Mesenchymal stem cell (in vitro differentiated cells and primary cell): ENCODE data around the gene CAPN15.

ENCODE experiments used
- DNase-seq: peaks from one replicate; pipeline ENCODE4 v3.0.0-alpha.2; 2013
- H2AFZ ChIP-seq: one replicate; pipeline ENCODE4 v1.6.1; 2013; ENCODE audit warnings: low read depth, mild to moderate bottlenecking, control low read depth, inconsistent platforms, low read length, moderate library complexity
- H2AK5ac ChIP-seq: 2 replicates; pipeline ENCODE4 v1.6.1; 2013; ENCODE audit warnings: low read length, moderate library complexity, mild to moderate bottlenecking, inconsistent platforms; ENCODE audit not compliant: severe bottlenecking
- H2BK120ac ChIP-seq: one replicate; pipeline ENCODE4 v1.6.1; 2013; ENCODE audit warnings: low read depth, mild to moderate bottlenecking, inconsistent platforms, low read length, moderate library complexity
- H2BK12ac ChIP-seq, 2 experiments: one replicate each; pipeline ENCODE4 v1.6.1; 2013; ENCODE audit warnings: inconsistent platforms in 2 of 2, low read length in 2 of 2, mild to moderate bottlenecking in 2 of 2, moderate library complexity in 2 of 2, control low read depth in 1 of 2
- H2BK15ac ChIP-seq: one replicate; pipeline ENCODE4 v1.6.1; 2013; ENCODE audit warnings: mild to moderate bottlenecking, low read depth, inconsistent platforms; ENCODE audit not compliant: poor library complexity, severe bottlenecking
- H2BK5ac ChIP-seq: 2 replicates; pipeline ENCODE4 v1.6.1; 2013; ENCODE audit warnings: low read depth, mild to moderate bottlenecking, low read length, control low read depth, inconsistent platforms; ENCODE audit not compliant: poor library complexity, severe bottlenecking
- H3K14ac ChIP-seq, 2 experiments: one replicate each; pipeline ENCODE4 v1.6.1; 2013; ENCODE audit warnings: inconsistent platforms in 2 of 2, low read length in 2 of 2, control low read depth in 1 of 2, mild to moderate bottlenecking in 1 of 2, moderate library complexity in 1 of 2
- H3K18ac ChIP-seq, 2 experiments: one replicate each; pipeline ENCODE4 v1.6.1; 2013; ENCODE audit warnings: inconsistent platforms in 2 of 2, low read length in 2 of 2, control low read depth in 1 of 2, low read depth in 1 of 2, mild to moderate bottlenecking in 1 of 2
- H3K23ac ChIP-seq, 2 experiments: one replicate each; pipeline ENCODE4 v1.6.1; 2013; ENCODE audit warnings: inconsistent platforms in 2 of 2, low read length in 2 of 2, mild to moderate bottlenecking in 2 of 2, moderate library complexity in 2 of 2, control low read depth in 1 of 2
- H3K27ac ChIP-seq: 2 replicates; pipeline ENCODE4 v1.5.1; 2013; ENCODE audit warnings: mild to moderate bottlenecking, moderate library complexity, low read length, control low read depth, inconsistent platforms; ENCODE audit not compliant: poor library complexity, severe bottlenecking
- H3K27me3 ChIP-seq, 2 experiments: 2 replicates each; pipeline versions ENCODE4 v1.6.1 to v1.7.0; 2013; ENCODE audit warnings: low read length in 2 of 2, mild to moderate bottlenecking in 2 of 2, moderate library complexity in 2 of 2, control low read depth in 1 of 2, inconsistent platforms in 1 of 2; ENCODE audit not compliant: control insufficient read depth in 1 of 2, insufficient read depth in 1 of 2
- H3K36me3 ChIP-seq, 2 experiments: 2 replicates each; pipeline versions ENCODE4 v1.6.1 to v1.7.0; 2013; ENCODE audit warnings: low read length in 2 of 2, control low read depth in 1 of 2, inconsistent platforms in 1 of 2, low read depth in 1 of 2, mild to moderate bottlenecking in 1 of 2; ENCODE audit not compliant: insufficient read depth in 2 of 2, control insufficient read depth in 1 of 2
- H3K4ac ChIP-seq, 2 experiments: one replicate each; pipeline ENCODE4 v1.6.1; 2013; ENCODE audit warnings: inconsistent platforms in 2 of 2, low read length in 2 of 2, mild to moderate bottlenecking in 2 of 2, moderate library complexity in 2 of 2, control low read depth in 1 of 2, low read depth in 1 of 2
- H3K4me1 ChIP-seq: 2 replicates; pipeline ENCODE4 v1.6.1; 2013; ENCODE audit warnings: low read depth, low read length, control low read depth; ENCODE audit not compliant: control insufficient read depth, insufficient read depth
- H3K4me2 ChIP-seq: 2 replicates; pipeline ENCODE4 v1.6.1; 2013; ENCODE audit warnings: low read length, mild to moderate bottlenecking, inconsistent platforms; ENCODE audit not compliant: poor library complexity, severe bottlenecking
- H3K4me3 ChIP-seq, 2 experiments: 2 replicates each; pipeline versions ENCODE4 v1.5.1 to v1.7.0; 2013; ENCODE audit warnings: low read length in 2 of 2, mild to moderate bottlenecking in 2 of 2, control low read depth in 1 of 2, low read depth in 1 of 2; ENCODE audit not compliant: insufficient read depth in 1 of 2
- H3K79me1 ChIP-seq: replicated peaks from 2 replicates; pipeline ENCODE4 v1.6.1; 2013; ENCODE audit warnings: mild to moderate bottlenecking, control low read depth, low read length, inconsistent platforms; ENCODE audit not compliant: poor library complexity, severe bottlenecking
- H3K9ac ChIP-seq: 2 replicates; pipeline ENCODE4 v1.7.0; 2013; ENCODE audit warnings: mild to moderate bottlenecking, low read length, moderate library complexity
- H3K9me3 ChIP-seq: 2 replicates; pipeline ENCODE4 v1.7.0; 2013; ENCODE audit warnings: mild to moderate bottlenecking, low read length; ENCODE audit not compliant: control insufficient read depth
- H4K8ac ChIP-seq: one replicate; pipeline ENCODE4 v1.6.1; 2013; ENCODE audit warnings: inconsistent platforms, mild to moderate bottlenecking, low read length, moderate library complexity
- H4K91ac ChIP-seq: one replicate; pipeline ENCODE4 v1.6.1; 2013; ENCODE audit warnings: mild to moderate bottlenecking, low read length, inconsistent platforms
- WGBS: methylation state at CpG from one replicate; pipeline ENCODE4 v1.1.7; 2013; ENCODE audit warnings: mixed read lengths; 5-methylcytosine and 5-hydroxymethylcytosine counted together

CAPN15 gene

GRCh38 chr16:526181-527014 is 1.1 kb upstream of the CAPN15 start:
- DNase-seq: peak; percentile 75
- H2BK5ac ChIP-seq: peak overlapping the region; percentile 3
- no peaks in the 10 kb centered on the region for H3K27me3 ChIP-seq
- peaks cover 12% of the 10 kb centered on the region for H3K79me1 ChIP-seq
- peak overlapping the region; percentile 40 to 98 for H3K18ac ChIP-seq
- H2BK12ac ChIP-seq: peak overlapping the region in 1 of 2 experiments; percentile 38
- peak overlapping the region; percentile 78 for H3K27ac ChIP-seq
- peak overlapping the region in 1 of 2 experiments; percentile 84 for H3K23ac ChIP-seq
- 19% methylated on average over 26 of the region's 26 CpGs for WGBS
- no peak overlapping the region for H2AK5ac ChIP-seq
- peak overlapping the region; percentile 85 to 93 for H3K4me3 ChIP-seq
- no peak overlapping the region for H2BK15ac ChIP-seq
- peak overlapping the region; percentile 40 for H4K91ac ChIP-seq
- H3K14ac ChIP-seq: peak overlapping the region in 1 of 2 experiments; percentile 90
- H3K9me3 ChIP-seq: no peaks in the 10 kb centered on the region
- H2AFZ ChIP-seq: peak overlapping the region; percentile 8
- H3K4me2 ChIP-seq: peak overlapping the region; percentile 70
- peak overlapping the region; percentile 84 to 92 for H3K4ac ChIP-seq
- H3K36me3 ChIP-seq: peaks cover 13 to 46% of the 10 kb centered on the region in 2 experiments
- H3K9ac ChIP-seq: peak overlapping the region; percentile 94
- peak overlapping the region; percentile 66 for H4K8ac ChIP-seq
- peak overlapping the region; percentile 75 for H2BK120ac ChIP-seq
- H3K4me1 ChIP-seq: peaks cover 53% of the 10 kb centered on the region

GRCh38 chr16:528111-529011 is 849 bp downstream of the CAPN15 start:
- H3K4me3 ChIP-seq: peak overlapping the region; percentile 76 to 87
- peaks cover 7% of the 10 kb centered on the region for H3K79me1 ChIP-seq
- no peak overlapping the region for H2AK5ac ChIP-seq
- peaks cover 13 to 38% of the 10 kb centered on the region in 2 experiments for H3K36me3 ChIP-seq
- H3K4ac ChIP-seq: peak overlapping the region; percentile 83 to 86
- peak overlapping the region; percentile 91 for H3K9ac ChIP-seq
- no peaks in the 10 kb centered on the region for H3K27me3 ChIP-seq
- peak overlapping the region in 1 of 2 experiments; percentile 94 for H3K14ac ChIP-seq
- peak overlapping the region; percentile 36 for H2BK120ac ChIP-seq
- H4K8ac ChIP-seq: peak overlapping the region; percentile 49
- H2AFZ ChIP-seq: peak overlapping the region; percentile 63
- H3K4me1 ChIP-seq: peaks cover 56% of the 10 kb centered on the region
- DNase-seq: peak; percentile 75
- peak overlapping the region; percentile 15 for H2BK5ac ChIP-seq
- WGBS: 1% methylated on average over 42 of the region's 55 CpGs
- peak overlapping the region; percentile 86 for H3K27ac ChIP-seq
- peak overlapping the region; percentile 74 to 79 for H2BK12ac ChIP-seq
- peak overlapping the region; percentile 93 to 94 for H3K18ac ChIP-seq
- peak overlapping the region; percentile 80 for H4K91ac ChIP-seq
- H3K4me2 ChIP-seq: peak overlapping the region; percentile 92
- peak overlapping the region; percentile 52 for H2BK15ac ChIP-seq
- H3K23ac ChIP-seq: peak overlapping the region; percentile 20 to 63
- no peaks in the 10 kb centered on the region for H3K9me3 ChIP-seq

DNA sequence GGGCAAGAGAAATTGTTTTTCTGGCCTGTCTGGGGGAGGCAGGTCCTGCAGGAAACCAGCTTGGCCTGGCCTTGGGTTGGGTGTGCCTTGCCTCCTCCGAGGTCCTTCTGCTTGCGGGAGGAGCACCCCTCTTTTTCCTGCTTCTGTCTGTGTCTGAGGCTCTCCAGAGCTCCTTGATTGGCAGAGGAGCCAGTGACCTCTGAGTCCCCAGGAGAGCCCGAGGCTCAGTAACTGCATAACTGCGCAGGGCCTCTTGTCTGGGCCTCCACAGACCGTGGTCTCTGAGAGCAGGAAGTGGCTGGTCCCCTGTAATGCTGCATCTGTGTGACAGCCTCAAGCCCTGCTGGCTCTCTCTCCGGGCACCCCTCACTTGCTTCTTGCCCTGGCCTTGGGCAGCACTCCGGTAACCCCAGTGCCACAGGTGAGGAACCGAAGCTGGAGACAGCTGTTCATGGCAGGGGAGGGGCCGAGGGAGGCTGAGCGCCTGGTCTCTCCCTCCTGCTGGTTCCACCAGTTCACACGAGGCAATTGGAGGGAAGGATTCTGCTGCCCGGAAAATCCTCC is 1.6 kb downstream of the CAPN15 start:
- Histone ChIP-seq H2BK5ac (no peak overlapping the region), H3K4me3 (peak overlapping the region; percentile 76 to 87), H2BK12ac (peak overlapping the region in 1 of 2 experiments; percentile 1), H2BK120ac (no peak overlapping the region), H3K36me3 (peaks cover 13 to 36% of the 10 kb centered on the region in 2 experiments), H3K4me1 (peaks cover 61% of the 10 kb centered on the region), H2AFZ (no peak overlapping the region), H3K4me2 (peak overlapping the region; percentile 92), H3K27ac (peak overlapping the region; percentile 86), H3K23ac (no peak overlapping the region), H4K8ac (peak overlapping the region; percentile 74), H3K9me3 (no peaks in the 10 kb centered on the region), H4K91ac (no peak overlapping the region), H2BK15ac (no peak overlapping the region), H3K79me1 (peaks cover 6% of the 10 kb centered on the region), H2AK5ac (no peak overlapping the region), H3K4ac (peak overlapping the region; percentile 57 to 86), H3K27me3 (no peaks in the 10 kb centered on the region), H3K9ac (peak overlapping the region; percentile 91), H3K14ac (no peak overlapping the region), H3K18ac (peak overlapping the region in 1 of 2 experiments; percentile 40)
- no peak for DNase-seq
- 65% methylated on average over 12 of the region's 12 CpGs for WGBS
